Measurements from ENCODE around the gene LAMA5.

Gene LAMA5

GRCh38 chr20:62333820-62334595, 33.1 kb downstream of the LAMA5 start:
- ATAC-seq (no peak), DNase-seq (no peak)
- H3K9me3 Mint-ChIP-seq = no peaks in the 10 kb centered on the region
- H3K27me3 Mint-ChIP-seq = peaks cover 4% of the 10 kb centered on the region
- H3K27ac Mint-ChIP-seq = no peak overlapping the region
- H3K36me3 Mint-ChIP-seq (ENCODE audit: low read depth) = no peaks in the 10 kb centered on the region
- no peak overlapping the region for H3K4me3 Mint-ChIP-seq
- H3K4me1 Mint-ChIP-seq = peaks cover 3% of the 10 kb centered on the region

- H3K4me3 Mint-ChIP-seq = no peak overlapping the region
Observed at GRCh38 chr20:62332989-62333819, 33.9 kb downstream of the LAMA5 start.

GRCh38 chr20:62332421-62332820, 34.7 kb downstream of the LAMA5 start:
- Mint-ChIP-seq H3K4me3 (no peak overlapping the region), H3K27me3 (peaks cover 4% of the 10 kb centered on the region), H3K4me1 (peaks cover 3% of the 10 kb centered on the region), H3K36me3 (ENCODE audit: low read depth) (no peaks in the 10 kb centered on the region), H3K9me3 (no peaks in the 10 kb centered on the region), H3K27ac (no peak overlapping the region)
- DNase-seq (no peak), ATAC-seq (no peak)

More at GRCh38 chr20:62332989-62333819, 33.9 kb downstream of the LAMA5 start:
- no peaks in the 10 kb centered on the region for H3K36me3 Mint-ChIP-seq (ENCODE audit: low read depth)
- peaks cover 4% of the 10 kb centered on the region for H3K27me3 Mint-ChIP-seq
- ATAC-seq = no peak
- H3K4me1 Mint-ChIP-seq = peaks cover 3% of the 10 kb centered on the region
- no peaks in the 10 kb centered on the region for H3K9me3 Mint-ChIP-seq
- no peak overlapping the region for H3K27ac Mint-ChIP-seq
- DNase-seq = no peak

GRCh38 chr20:62331347-62331746, 35.8 kb downstream of the LAMA5 start:
- no peaks in the 10 kb centered on the region for H3K4me1 Mint-ChIP-seq
- no peaks in the 10 kb centered on the region for H3K36me3 Mint-ChIP-seq (ENCODE audit: low read depth)
- no peak for DNase-seq
- no peak for ATAC-seq
- no peaks in the 10 kb centered on the region for H3K9me3 Mint-ChIP-seq
- no peaks in the 10 kb centered on the region for H3K27me3 Mint-ChIP-seq
- H3K4me3 Mint-ChIP-seq = no peak overlapping the region
- H3K27ac Mint-ChIP-seq = no peak overlapping the region

GRCh38 chr20:62330576-62331317, 36.4 kb downstream of the LAMA5 start:
- ATAC-seq (no peak), DNase-seq (no peak)
- Mint-ChIP-seq H3K4me3 (no peak overlapping the region), H3K27ac (no peak overlapping the region), H3K27me3 (no peaks in the 10 kb centered on the region), H3K36me3 (ENCODE audit: low read depth) (no peaks in the 10 kb centered on the region), H3K9me3 (no peaks in the 10 kb centered on the region), H3K4me1 (no peaks in the 10 kb centered on the region)

- ATAC-seq = no peak
- DNase-seq = no peak
- no peaks in the 10 kb centered on the region for H3K36me3 Mint-ChIP-seq (ENCODE audit: low read depth)
Observed at GRCh38 chr20:62329389-62330377, 37.4 kb downstream of the LAMA5 start.

GRCh38 chr20:62328684-62329388, 38.3 kb downstream of the LAMA5 start:
- ATAC-seq (no peak), DNase-seq (no peak)
- H3K4me3 Mint-ChIP-seq = no peak overlapping the region
- no peaks in the 10 kb centered on the region for H3K27me3 Mint-ChIP-seq
- H3K36me3 Mint-ChIP-seq (ENCODE audit: low read depth) = no peaks in the 10 kb centered on the region
- H3K9me3 Mint-ChIP-seq = no peaks in the 10 kb centered on the region
- H3K27ac Mint-ChIP-seq = no peak overlapping the region
- H3K4me1 Mint-ChIP-seq = no peaks in the 10 kb centered on the region

More at GRCh38 chr20:62329389-62330377, 37.4 kb downstream of the LAMA5 start:
- Mint-ChIP-seq H3K4me3 (no peak overlapping the region), H3K9me3 (no peaks in the 10 kb centered on the region), H3K27me3 (no peaks in the 10 kb centered on the region), H3K4me1 (no peaks in the 10 kb centered on the region), H3K27ac (no peak overlapping the region)

- Mint-ChIP-seq H3K4me1 (no peaks in the 10 kb centered on the region), H3K4me3 (no peak overlapping the region), H3K9me3 (no peaks in the 10 kb centered on the region), H3K36me3 (ENCODE audit: low read depth) (no peaks in the 10 kb centered on the region), H3K27me3 (no peaks in the 10 kb centered on the region), H3K27ac (no peak overlapping the region)
- ATAC-seq = no peak
- no peak for DNase-seq
Observed at GRCh38 chr20:62327726-62328495, 39.2 kb downstream of the LAMA5 start.

- no peak for DNase-seq
- Mint-ChIP-seq H3K27ac (no peak overlapping the region), H3K4me1 (no peaks in the 10 kb centered on the region), H3K27me3 (no peaks in the 10 kb centered on the region), H3K9me3 (no peaks in the 10 kb centered on the region), H3K36me3 (ENCODE audit: low read depth) (no peaks in the 10 kb centered on the region), H3K4me3 (no peak overlapping the region)
- ATAC-seq = no peak
Observed at GRCh38 chr20:62326959-62327725, 40.0 kb downstream of the LAMA5 start.

GRCh38 chr20:62326559-62326958, 40.6 kb downstream of the LAMA5 start:
- Mint-ChIP-seq H3K27ac (no peak overlapping the region), H3K36me3 (ENCODE audit: low read depth) (no peaks in the 10 kb centered on the region), H3K27me3 (no peaks in the 10 kb centered on the region), H3K9me3 (no peaks in the 10 kb centered on the region), H3K4me1 (no peaks in the 10 kb centered on the region), H3K4me3 (no peak overlapping the region)
- DNase-seq = no peak
- no peak for ATAC-seq

GRCh38 chr20:62325172-62325905, 41.8 kb downstream of the LAMA5 start:
- no peak for DNase-seq

More at GRCh38 chr20:62325172-62325905, 41.8 kb downstream of the LAMA5 start:
- no peak overlapping the region for H3K27ac Mint-ChIP-seq
- H3K36me3 Mint-ChIP-seq (ENCODE audit: low read depth) = no peaks in the 10 kb centered on the region
- no peaks in the 10 kb centered on the region for H3K9me3 Mint-ChIP-seq
- ATAC-seq = no peak
- no peak overlapping the region for H3K4me3 Mint-ChIP-seq
- H3K27me3 Mint-ChIP-seq = no peaks in the 10 kb centered on the region
- H3K4me1 Mint-ChIP-seq = no peaks in the 10 kb centered on the region
